Measurements from ENCODE around the gene RRP15.

RRP15 gene

DNA sequence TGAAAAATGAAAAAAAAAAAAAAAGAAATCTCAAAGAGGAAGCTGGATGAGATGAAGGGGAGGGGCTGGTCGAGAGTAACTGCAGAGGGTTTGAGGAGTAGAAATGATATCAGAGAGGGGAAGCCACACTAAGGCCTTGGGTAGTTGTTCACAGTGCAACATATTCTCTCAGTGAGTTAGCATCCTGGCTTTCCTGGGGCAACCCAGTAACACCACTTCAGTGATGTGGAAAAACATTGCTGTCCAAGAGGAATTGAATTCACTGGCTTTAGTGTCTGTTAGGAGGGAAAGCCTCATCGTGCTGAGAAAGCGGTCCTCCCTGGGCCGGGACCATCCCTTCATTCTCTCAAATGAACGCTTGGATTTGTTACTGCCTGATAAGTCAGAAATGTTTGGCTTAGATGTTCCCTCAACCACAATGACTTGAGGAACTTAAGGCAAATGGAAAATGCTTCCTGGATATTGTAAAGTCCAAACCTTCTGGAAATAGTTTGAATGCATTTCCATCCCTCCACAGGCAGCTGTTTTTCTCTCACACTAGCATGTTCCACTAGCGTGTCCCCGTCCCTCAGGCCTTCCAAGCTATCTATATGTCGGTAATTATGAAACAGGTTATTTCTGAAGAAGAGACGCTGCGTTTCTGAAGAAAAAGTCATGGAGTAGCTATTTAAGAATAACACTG lies 72.3 kb downstream of the RRP15 start:
- Histone ChIP-seq H3K9me2 (ENCODE audit: low read depth, low read length) (no peaks in the 10 kb centered on the region), H3K36me3 (ENCODE audit: insufficient read depth, low read length) (no peaks in the 10 kb centered on the region), H3K4me3 (ENCODE audit: low read depth, low read length, poor library complexity, severe bottlenecking) (no peak overlapping the region), H3K27me3 (ENCODE audit: insufficient read depth, low read length) (no peaks in the 10 kb centered on the region), H4K20me1 (ENCODE audit: insufficient read depth, low read length) (no peaks in the 10 kb centered on the region), H3K4me2 (ENCODE audit: low read length) (no peak overlapping the region), H3K9me3 (ENCODE audit: low read length) (no peaks in the 10 kb centered on the region), H3K27ac (ENCODE audit: low read depth, low read length, poor library complexity, severe bottlenecking) (no peak overlapping the region), H3F3A (ENCODE audit: insufficient read depth, low read length) (no peaks in the 10 kb centered on the region), H3K9ac (ENCODE audit: low read length) (no peak overlapping the region), H2AFZ (ENCODE audit: low read length) (no peak overlapping the region), H3K4me1 (ENCODE audit: insufficient read depth, low read length, severe bottlenecking) (no peaks in the 10 kb centered on the region), H3K79me2 (ENCODE audit: insufficient read depth, low read length) (no peaks in the 10 kb centered on the region)
- no peak for TF ChIP-seq EZH2 (IDR thresholded peaks at IDR 0.05; ENCODE audit: borderline replicate concordance, low read length)
- TF ChIP-seq, protein P1, sequence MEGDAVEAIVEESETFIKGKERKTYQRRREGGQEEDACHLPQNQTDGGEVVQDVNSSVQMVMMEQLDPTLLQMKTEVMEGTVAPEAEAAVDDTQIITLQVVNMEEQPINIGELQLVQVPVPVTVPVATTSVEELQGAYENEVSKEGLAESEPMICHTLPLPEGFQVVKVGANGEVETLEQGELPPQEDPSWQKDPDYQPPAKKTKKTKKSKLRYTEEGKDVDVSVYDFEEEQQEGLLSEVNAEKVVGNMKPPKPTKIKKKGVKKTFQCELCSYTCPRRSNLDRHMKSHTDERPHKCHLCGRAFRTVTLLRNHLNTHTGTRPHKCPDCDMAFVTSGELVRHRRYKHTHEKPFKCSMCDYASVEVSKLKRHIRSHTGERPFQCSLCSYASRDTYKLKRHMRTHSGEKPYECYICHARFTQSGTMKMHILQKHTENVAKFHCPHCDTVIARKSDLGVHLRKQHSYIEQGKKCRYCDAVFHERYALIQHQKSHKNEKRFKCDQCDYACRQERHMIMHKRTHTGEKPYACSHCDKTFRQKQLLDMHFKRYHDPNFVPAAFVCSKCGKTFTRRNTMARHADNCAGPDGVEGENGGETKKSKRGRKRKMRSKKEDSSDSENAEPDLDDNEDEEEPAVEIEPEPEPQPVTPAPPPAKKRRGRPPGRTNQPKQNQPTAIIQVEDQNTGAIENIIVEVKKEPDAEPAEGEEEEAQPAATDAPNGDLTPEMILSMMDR (IDR thresholded peaks at IDR 0.05; ENCODE audit: low read length), result no peak

DNA sequence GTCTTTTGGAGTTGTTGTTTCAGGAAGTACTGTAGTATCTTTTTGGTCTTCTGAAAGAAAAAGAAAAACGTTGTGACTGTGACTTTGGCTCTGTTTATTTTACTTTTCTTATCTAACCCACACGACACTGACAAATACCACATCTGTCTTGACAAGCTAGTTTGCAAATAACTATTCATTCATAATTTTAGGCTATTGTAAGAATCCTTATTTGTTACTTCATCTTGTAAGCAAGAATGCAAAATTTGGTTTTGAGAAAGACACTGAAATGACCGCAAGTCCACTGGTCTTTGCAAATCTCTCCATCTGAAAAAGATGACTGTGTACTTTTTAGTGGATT lies 72.8 kb downstream of the RRP15 start:
- Histone ChIP-seq H2AFZ (ENCODE audit: low read length) (no peak overlapping the region), H3K9ac (ENCODE audit: low read length) (no peak overlapping the region), H3K27ac (ENCODE audit: low read depth, low read length, poor library complexity, severe bottlenecking) (no peak overlapping the region), H4K20me1 (ENCODE audit: insufficient read depth, low read length) (no peaks in the 10 kb centered on the region), H3K79me2 (ENCODE audit: insufficient read depth, low read length) (no peaks in the 10 kb centered on the region), H3K27me3 (ENCODE audit: insufficient read depth, low read length) (no peaks in the 10 kb centered on the region), H3K4me2 (ENCODE audit: low read length) (no peak overlapping the region), H3K9me2 (ENCODE audit: low read depth, low read length) (no peaks in the 10 kb centered on the region), H3K4me3 (ENCODE audit: low read depth, low read length, poor library complexity, severe bottlenecking) (no peak overlapping the region), H3K4me1 (ENCODE audit: insufficient read depth, low read length, severe bottlenecking) (no peaks in the 10 kb centered on the region), H3K9me3 (ENCODE audit: low read length) (no peaks in the 10 kb centered on the region), H3F3A (ENCODE audit: insufficient read depth, low read length) (no peaks in the 10 kb centered on the region), H3K36me3 (ENCODE audit: insufficient read depth, low read length) (no peaks in the 10 kb centered on the region)
- TF ChIP-seq EZH2 (IDR thresholded peaks at IDR 0.05; ENCODE audit: borderline replicate concordance, low read length), result no peak
- TF ChIP-seq, protein P1 (IDR thresholded peaks at IDR 0.05; ENCODE audit: low read length), result no peak

DNA sequence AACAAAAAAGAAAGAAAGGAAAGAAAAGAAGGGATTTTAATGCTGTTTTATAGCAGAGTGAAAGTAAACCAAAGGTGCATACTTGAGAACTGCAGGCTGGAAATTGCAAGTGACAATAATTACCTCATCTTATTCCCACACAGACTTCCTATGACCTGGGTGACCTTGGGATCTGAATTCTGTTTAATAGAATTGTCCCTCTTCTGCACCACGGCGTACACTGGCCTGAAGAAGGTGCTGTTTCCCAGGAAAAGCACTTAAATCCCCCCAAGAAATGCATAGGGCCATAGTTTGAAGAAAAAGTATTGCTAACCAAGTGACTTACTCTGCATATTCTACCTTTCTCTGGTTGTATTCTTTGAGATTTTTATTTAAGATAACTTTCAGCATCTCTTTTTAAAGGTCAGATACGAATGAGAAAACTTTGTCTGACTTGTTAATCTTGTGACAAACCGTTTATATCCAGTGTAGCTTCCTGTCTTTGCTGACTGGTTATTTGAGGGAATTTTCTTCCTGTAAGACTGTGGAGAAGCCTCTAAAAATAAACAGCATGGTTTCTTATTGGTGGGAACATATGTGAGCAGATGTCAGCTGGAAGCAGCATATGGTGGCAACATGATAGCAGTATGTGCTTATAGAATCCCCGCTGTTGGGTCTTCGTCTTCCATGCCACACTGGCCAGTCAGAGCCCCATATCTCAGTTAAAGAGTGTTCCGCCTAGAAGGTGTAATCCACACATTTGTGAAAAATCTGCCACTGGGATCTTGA lies 76.4 kb downstream of the RRP15 start:
- no peaks in the 10 kb centered on the region for H3K27me3 ChIP-seq (ENCODE audit: insufficient read depth, low read length)
- TF ChIP-seq, protein P1 (IDR thresholded peaks at IDR 0.05; ENCODE audit: low read length), result peak; percentile 43; the same call in 1 of the 2 replicates
- no peak for TF ChIP-seq EZH2 (IDR thresholded peaks at IDR 0.05; ENCODE audit: borderline replicate concordance, low read length)
- H3K27ac ChIP-seq (ENCODE audit: low read depth, low read length, poor library complexity, severe bottlenecking), result no peak overlapping the region
- no peaks in the 10 kb centered on the region for H3K9me3 ChIP-seq (ENCODE audit: low read length)
- H2AFZ ChIP-seq (ENCODE audit: low read length), result no peak overlapping the region
- H3K4me3 ChIP-seq (ENCODE audit: low read depth, low read length, poor library complexity, severe bottlenecking), result no peak overlapping the region
- no peak overlapping the region for H3K4me2 ChIP-seq (ENCODE audit: low read length)
- H3K4me1 ChIP-seq (ENCODE audit: insufficient read depth, low read length, severe bottlenecking), result no peaks in the 10 kb centered on the region
- H3K9me2 ChIP-seq (ENCODE audit: low read depth, low read length), result no peaks in the 10 kb centered on the region
- no peaks in the 10 kb centered on the region for H3F3A ChIP-seq (ENCODE audit: insufficient read depth, low read length)
- no peaks in the 10 kb centered on the region for H3K79me2 ChIP-seq (ENCODE audit: insufficient read depth, low read length)
- H3K9ac ChIP-seq (ENCODE audit: low read length), result no peak overlapping the region
- no peaks in the 10 kb centered on the region for H3K36me3 ChIP-seq (ENCODE audit: insufficient read depth, low read length)
- H4K20me1 ChIP-seq (ENCODE audit: insufficient read depth, low read length), result no peaks in the 10 kb centered on the region
